Adipocyte (in vitro differentiated cells): ENCODE measurements around the gene MS4A4A.

Experiments
- DNase-seq: peaks from one replicate; pipeline ENCODE4 v3.0.0-alpha.2; 2015; ENCODE audit warnings: low read depth
- H3K27me3 ChIP-seq: replicated peaks from 2 replicates; pipeline ENCODE4 v1.7.0; 2013; ENCODE audit warnings: mild to moderate bottlenecking, low read length, moderate library complexity; ENCODE audit not compliant: control insufficient read depth, insufficient read depth
- H3K36me3 ChIP-seq: 2 replicates; pipeline ENCODE4 v1.7.0; 2013; ENCODE audit warnings: low read length, mild to moderate bottlenecking, moderate library complexity; ENCODE audit not compliant: control insufficient read depth, insufficient read depth, severe bottlenecking
- H3K4me1 ChIP-seq: 2 replicates; pipeline ENCODE4 v1.7.0; 2013; ENCODE audit warnings: mild to moderate bottlenecking, low read length, moderate library complexity; ENCODE audit not compliant: control insufficient read depth, insufficient read depth
- H3K4me3 ChIP-seq: 2 replicates; pipeline ENCODE4 v1.7.0; 2013; ENCODE audit warnings: mild to moderate bottlenecking, low read length, moderate library complexity
- H3K9ac ChIP-seq: 2 replicates; pipeline ENCODE4 v1.7.0; 2013; ENCODE audit warnings: mild to moderate bottlenecking, low read length, moderate library complexity
- H3K9me3 ChIP-seq: 2 replicates; pipeline ENCODE4 v1.7.0; 2013; ENCODE audit warnings: mild to moderate bottlenecking, low read length, moderate library complexity; ENCODE audit not compliant: control insufficient read depth

MS4A4A gene

DNA sequence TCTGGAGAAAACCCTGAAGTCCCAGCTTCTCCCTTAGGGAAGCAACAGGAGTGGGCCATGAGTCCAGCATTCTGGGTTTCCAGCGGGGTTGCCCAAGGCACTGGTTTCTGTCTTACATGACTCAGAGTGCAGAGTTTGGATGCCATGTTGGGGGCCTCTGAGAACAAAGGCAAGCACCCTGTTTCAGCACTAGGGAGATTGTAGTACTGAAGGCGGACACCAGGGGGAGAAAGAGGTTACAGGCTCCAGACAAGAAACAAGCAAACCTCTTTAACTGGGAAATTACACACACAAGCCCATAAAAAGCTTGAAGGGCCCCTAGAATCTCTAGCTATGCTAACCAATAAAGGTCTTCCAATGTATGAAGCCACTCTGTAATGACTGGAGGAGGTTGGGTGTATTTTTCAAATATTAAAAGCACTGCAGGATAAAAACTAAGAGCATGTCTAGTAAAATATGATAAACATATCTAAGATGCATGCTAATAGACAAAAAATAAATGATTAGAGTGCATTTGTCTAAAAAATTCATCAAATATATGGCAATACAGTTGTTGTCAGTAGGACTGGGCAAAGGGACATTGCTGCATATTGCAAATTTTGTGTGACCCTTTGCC lies 53.6 kb downstream of the MS4A4A start:
- no peak overlapping the region for H3K9ac ChIP-seq
- no peaks in the 10 kb centered on the region for H3K4me1 ChIP-seq
- H3K27me3 ChIP-seq = no peaks in the 10 kb centered on the region
- no peaks in the 10 kb centered on the region for H3K9me3 ChIP-seq
- H3K4me3 ChIP-seq = no peak overlapping the region
- H3K36me3 ChIP-seq = no peaks in the 10 kb centered on the region
- DNase-seq = peak; percentile 48

DNA sequence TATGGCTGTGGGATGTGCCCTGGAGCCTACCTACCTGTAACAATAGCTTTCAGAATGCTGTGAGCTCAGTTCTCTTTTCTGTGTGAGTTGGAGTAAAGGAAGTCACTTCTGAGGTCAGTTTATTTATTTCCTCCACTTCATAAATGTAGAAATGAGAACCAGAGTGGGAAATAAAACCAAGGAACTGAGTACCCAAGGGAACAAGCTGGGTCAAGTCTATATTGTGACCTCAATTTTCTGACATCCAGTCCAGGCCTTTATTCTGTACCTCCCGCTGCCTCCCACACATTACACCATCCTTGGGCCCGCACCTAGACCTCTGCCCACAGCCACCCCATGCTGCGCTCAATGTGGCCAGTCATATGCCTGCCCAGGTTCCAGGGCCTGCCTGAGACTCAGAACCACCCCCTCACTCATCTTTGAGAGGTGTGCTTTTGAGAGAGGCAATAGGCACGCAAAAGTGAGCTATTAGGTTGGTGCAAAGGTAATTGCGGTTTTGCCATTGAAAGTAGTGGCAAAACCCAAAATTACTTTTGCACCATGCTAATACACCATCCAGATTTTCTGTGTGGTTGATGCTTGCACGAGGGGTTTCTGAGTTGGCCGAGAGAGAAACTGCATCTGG lies 56.4 kb downstream of the MS4A4A start:
- no peaks in the 10 kb centered on the region for H3K9me3 ChIP-seq
- DNase-seq = no peak
- no peaks in the 10 kb centered on the region for H3K4me1 ChIP-seq
- no peak overlapping the region for H3K4me3 ChIP-seq
- no peak overlapping the region for H3K9ac ChIP-seq
- H3K27me3 ChIP-seq = peaks cover 4% of the 10 kb centered on the region
- H3K36me3 ChIP-seq = no peaks in the 10 kb centered on the region

DNA sequence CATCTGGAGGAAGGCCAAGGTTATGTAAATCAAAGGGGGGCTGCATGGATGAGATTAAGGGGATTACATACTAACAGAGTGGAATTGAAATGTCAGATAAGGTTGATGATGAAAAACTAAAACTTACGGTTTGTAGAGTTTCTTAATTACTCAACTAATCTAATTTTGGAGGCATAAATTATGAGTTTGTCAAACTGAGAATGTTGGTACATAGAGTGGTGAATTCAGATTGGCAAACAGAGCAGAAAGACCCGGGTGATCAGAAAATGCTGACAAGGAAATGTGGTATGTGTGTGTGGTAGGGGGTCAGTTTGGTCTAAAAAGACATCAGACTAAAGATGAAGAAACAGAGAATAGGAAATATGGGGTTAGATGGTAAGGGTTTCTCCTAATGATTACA lies 57.6 kb downstream of the MS4A4A start:
- H3K36me3 ChIP-seq = no peaks in the 10 kb centered on the region
- DNase-seq = no peak
- H3K27me3 ChIP-seq = peaks cover 4% of the 10 kb centered on the region
- no peak overlapping the region for H3K9ac ChIP-seq
- H3K9me3 ChIP-seq = no peaks in the 10 kb centered on the region
- H3K4me3 ChIP-seq = no peak overlapping the region
- H3K4me1 ChIP-seq = no peaks in the 10 kb centered on the region

- no peaks in the 10 kb centered on the region for H3K9me3 ChIP-seq
- no peak overlapping the region for H3K9ac ChIP-seq
- DNase-seq = no peak
- no peaks in the 10 kb centered on the region for H3K4me1 ChIP-seq
- H3K36me3 ChIP-seq = no peaks in the 10 kb centered on the region
- peaks cover 4% of the 10 kb centered on the region for H3K27me3 ChIP-seq
- H3K4me3 ChIP-seq = no peak overlapping the region
These were observed 58.9 kb downstream of the MS4A4A start for GRCh38 chr11:60339356-60339755.

GRCh38 chr11:60343094-60343704 lies 62.7 kb downstream of the MS4A4A start:
- Histone ChIP-seq H3K4me3 (no peak overlapping the region), H3K27me3 (peaks cover 11% of the 10 kb centered on the region), H3K4me1 (no peaks in the 10 kb centered on the region), H3K9me3 (no peaks in the 10 kb centered on the region), H3K36me3 (no peaks in the 10 kb centered on the region), H3K9ac (no peak overlapping the region)
- no peak for DNase-seq

GRCh38 chr11:60344146-60344545 lies 63.7 kb downstream of the MS4A4A start:
- peaks cover 11% of the 10 kb centered on the region for H3K27me3 ChIP-seq
- DNase-seq = no peak
- no peak overlapping the region for H3K4me3 ChIP-seq
- no peaks in the 10 kb centered on the region for H3K36me3 ChIP-seq
- no peak overlapping the region for H3K9ac ChIP-seq
- H3K4me1 ChIP-seq = no peaks in the 10 kb centered on the region
- no peaks in the 10 kb centered on the region for H3K9me3 ChIP-seq

GRCh38 chr11:60345489-60345888 lies 65.0 kb downstream of the MS4A4A start:
- Histone ChIP-seq H3K36me3 (no peaks in the 10 kb centered on the region), H3K9ac (no peak overlapping the region), H3K27me3 (peaks cover 15% of the 10 kb centered on the region), H3K4me3 (no peak overlapping the region), H3K4me1 (no peaks in the 10 kb centered on the region), H3K9me3 (no peaks in the 10 kb centered on the region)
- DNase-seq = no peak

GRCh38 chr11:60347084-60347797 lies 66.8 kb downstream of the MS4A4A start:
- H3K9me3 ChIP-seq = no peaks in the 10 kb centered on the region
- no peak overlapping the region for H3K4me3 ChIP-seq
- H3K9ac ChIP-seq = no peak overlapping the region
- no peaks in the 10 kb centered on the region for H3K36me3 ChIP-seq
- no peak for DNase-seq
- H3K4me1 ChIP-seq = no peaks in the 10 kb centered on the region
- H3K27me3 ChIP-seq = peaks cover 11% of the 10 kb centered on the region

DNA sequence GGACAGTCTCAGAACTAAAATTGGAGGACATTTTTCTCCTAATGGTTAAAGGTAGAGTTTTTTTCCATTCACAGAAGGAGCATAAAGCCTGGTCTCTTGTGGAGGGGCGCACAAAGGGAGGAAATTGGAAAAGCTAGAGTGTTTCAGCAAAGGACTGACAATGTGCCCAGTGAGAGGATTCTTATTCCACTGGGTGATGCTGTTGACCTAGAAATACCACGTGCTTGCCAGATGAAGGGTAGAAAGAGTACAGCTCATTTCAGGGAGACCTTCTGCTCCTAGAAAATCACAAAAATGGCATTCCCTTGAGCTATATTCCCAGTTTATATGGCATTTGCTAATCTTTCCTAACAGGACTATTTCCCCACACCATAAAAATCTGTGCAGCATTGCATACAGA lies 67.7 kb downstream of the MS4A4A start:
- no peak for DNase-seq
- no peaks in the 10 kb centered on the region for H3K36me3 ChIP-seq

GRCh38 chr11:60349990-60350389 lies 69.5 kb downstream of the MS4A4A start:
- no peak overlapping the region for H3K9ac ChIP-seq
- no peak for DNase-seq

More for the DNA sequence above, 67.7 kb downstream of the MS4A4A start:
- Histone ChIP-seq H3K4me1 (no peaks in the 10 kb centered on the region), H3K9me3 (no peaks in the 10 kb centered on the region), H3K27me3 (peaks cover 11% of the 10 kb centered on the region), H3K9ac (no peak overlapping the region), H3K4me3 (no peak overlapping the region)

GRCh38 chr11:60357771-60358170 lies 77.3 kb downstream of the MS4A4A start:
- Histone ChIP-seq H3K27me3 (no peaks in the 10 kb centered on the region), H3K9me3 (peaks cover 6% of the 10 kb centered on the region), H3K4me3 (no peak overlapping the region), H3K4me1 (no peaks in the 10 kb centered on the region), H3K36me3 (no peaks in the 10 kb centered on the region), H3K9ac (no peak overlapping the region)
- DNase-seq = no peak

More at GRCh38 chr11:60349990-60350389, 69.5 kb downstream of the MS4A4A start:
- no peaks in the 10 kb centered on the region for H3K36me3 ChIP-seq
- no peaks in the 10 kb centered on the region for H3K4me1 ChIP-seq
- peaks cover 11% of the 10 kb centered on the region for H3K27me3 ChIP-seq
- H3K4me3 ChIP-seq = no peak overlapping the region
- no peaks in the 10 kb centered on the region for H3K9me3 ChIP-seq
